HG02588 (cell line): ENCODE results near the gene OSGIN1.

Experiments
- ATAC-seq: cut with Tn5 transposase; IDR thresholded peaks from one replicate; pipeline ENCODE4 v1.9.1; 2021; ENCODE audit warnings: mild to moderate bottlenecking, moderate library complexity; ENCODE audit not compliant: unreplicated experiment

OSGIN1 gene

DNA sequence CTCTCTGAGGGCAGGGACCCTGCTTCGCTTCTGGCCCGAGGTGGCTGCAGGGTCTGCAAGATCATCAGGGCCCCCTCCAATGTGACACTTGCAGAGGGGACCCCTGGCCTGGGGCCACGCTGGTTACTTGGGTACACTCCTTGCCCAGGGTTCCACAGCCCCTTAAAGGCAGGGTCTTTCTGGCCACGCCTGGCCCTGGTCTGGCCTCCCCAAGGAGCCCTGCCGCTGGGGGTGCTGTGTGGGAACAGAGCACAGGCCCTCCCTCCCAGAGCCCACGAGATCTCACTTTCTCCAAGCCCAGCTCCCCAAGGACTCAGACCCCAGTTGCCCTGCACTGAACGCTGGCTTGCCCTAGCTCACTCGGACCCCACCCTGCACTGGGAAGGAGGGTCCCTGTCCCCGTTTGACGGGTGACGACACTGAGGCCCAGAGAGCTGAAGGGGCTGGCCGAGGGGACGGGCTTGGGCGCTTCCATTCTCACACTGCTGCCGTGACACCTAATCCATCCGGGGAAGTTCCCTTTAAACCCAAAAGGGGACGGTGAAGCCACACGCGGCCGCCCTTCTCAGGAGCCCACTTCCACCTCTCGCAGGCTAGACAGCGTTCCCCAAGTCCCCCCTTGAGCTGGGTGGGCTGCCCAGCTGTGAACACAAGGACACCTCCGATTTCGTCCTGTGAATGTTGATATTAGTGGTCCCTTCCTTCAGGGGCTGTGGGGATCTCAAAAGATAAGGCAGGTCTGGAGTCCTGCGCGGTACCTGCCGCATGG lies 26.9 kb upstream of the OSGIN1 start:
- no peak for ATAC-seq

DNA sequence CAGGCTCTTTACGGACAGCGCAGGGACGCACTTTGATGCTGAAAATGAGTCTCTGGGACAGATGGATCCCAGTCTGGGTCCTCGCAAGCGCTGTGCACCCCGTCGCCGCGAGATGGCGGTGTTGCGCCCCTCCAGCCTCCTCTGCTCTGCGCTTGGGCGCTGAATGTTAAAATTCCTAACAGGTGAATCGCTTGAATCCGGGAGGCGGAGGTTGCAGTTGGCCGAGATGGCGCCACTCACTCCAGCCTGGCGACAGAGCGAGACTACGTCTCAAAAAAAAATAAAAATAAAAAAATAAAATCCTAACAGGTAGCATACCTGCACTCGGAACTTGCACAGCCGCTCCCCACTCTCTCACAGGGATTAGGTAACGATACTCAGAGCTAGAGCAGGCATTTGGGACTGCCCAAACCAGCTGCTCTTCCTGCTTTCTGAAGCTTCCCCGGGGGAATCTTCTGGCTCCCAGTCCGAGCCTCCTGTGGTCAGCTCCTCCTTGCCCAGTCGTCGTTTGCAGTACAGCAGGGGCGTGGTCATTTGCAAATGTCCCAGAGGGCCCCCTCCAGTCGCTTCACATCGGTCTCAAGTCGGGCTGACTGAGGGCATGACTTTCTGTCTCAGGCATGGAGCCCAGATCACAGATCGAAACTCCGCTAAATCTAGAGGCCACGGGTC lies 26.2 kb upstream of the OSGIN1 start:
- ATAC-seq = no peak

DNA sequence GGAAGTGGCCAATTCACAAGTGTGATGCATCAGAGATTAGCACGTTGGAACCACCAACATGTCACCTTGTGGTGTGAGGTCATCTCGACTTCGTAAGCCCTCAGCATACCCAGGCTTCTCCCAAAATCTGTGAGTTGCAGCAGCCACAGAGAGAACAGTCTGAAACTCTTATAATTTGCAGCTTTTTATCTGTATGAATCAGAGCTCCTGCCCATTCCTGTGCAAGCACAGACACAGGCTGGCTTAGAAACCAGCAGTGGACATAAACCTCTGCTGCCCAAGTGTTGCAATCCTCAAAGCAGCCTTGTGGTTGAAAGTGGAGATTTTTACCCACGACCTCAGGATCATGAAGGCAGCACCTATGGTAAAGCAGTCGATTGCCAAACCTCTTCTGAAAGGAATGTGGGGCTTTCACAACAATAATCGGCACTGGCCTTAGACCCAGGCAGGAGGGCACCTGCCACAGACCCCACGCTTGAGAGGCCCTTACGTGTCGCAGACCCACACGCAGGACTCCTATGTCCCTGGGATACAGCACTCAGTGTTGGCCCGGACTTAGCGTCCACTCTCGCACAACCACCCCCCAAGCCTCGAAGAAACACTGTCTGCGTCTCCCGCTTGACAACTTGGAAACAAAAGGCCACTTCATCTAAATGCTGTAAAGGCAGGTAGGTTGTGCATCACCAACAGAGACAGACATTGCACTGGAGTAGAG lies 24.5 kb upstream of the OSGIN1 start:
- no peak for ATAC-seq

DNA sequence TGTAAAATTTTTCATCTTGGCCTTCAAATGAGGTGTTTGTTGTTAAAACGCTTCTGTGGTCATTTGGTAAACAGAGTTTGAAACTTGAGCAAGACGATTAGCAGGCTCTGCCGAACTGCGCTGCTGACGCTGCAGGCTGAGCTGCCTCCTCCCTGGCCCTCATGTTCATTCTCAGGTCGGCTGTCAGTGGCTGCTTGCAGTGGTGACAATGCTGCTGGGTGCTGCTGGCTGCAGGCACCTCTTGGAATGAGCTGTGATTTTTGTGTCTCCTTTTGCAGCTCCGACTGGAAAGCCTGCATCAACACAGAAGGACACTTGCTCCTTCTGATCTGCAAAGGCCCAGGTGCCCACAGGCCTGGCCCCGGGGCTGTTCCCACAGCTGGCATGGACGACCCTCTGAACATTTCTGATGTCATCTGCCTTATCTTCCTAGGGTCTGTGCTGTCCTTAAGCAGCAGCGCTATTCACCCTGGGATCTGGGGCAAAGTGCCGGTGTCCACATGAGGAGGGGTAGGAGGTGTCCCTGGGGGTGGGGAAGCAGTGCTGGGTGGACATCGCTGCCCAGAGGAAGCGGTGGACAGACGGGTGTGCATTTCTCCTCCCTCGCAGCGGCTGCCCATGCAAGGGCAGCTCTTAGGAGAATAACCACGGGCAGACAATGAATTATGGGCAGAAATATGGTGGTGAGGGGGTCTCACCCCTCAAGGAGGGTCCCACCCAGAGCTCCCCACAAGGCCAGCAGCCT lies 23.1 kb upstream of the OSGIN1 start:
- no peak for ATAC-seq

DNA sequence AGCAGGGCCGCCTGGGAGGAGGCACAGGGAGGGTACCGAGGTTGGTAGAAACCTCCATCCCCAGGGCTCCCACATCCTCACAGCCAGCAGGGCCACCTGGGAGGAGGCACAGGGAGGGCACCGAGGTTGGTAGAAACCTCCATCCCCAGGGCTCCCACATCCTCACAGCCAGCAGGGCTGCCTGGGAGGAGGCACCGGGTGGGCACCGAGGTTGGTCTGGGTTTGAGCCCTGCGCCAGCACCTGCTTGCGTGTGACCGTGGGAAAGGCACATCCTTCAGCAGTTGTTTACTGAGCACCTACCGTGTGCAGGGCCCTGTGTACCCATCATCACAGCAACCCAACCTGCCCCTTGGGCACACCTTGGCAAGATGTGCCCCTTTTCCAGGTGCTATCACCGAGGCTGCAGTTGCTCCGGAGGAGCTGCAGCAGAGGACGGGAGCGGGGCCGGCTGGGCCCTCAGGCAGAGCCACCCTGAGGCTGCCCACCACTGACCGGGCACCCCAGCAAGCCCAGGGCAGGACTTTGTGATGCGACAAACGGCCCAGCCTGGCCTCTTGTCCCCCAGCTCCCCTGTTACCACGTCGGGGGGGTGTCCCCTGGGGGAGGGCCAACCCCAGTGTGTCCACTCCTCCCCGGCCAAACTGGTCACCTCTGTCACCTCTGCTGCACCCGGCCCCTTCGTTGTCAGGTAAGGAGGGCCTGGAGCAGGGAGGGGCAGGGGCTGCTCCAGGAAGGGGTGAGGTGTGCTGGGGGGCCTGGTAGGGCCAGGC lies 22.1 kb upstream of the OSGIN1 start:
- ATAC-seq = no peak

DNA sequence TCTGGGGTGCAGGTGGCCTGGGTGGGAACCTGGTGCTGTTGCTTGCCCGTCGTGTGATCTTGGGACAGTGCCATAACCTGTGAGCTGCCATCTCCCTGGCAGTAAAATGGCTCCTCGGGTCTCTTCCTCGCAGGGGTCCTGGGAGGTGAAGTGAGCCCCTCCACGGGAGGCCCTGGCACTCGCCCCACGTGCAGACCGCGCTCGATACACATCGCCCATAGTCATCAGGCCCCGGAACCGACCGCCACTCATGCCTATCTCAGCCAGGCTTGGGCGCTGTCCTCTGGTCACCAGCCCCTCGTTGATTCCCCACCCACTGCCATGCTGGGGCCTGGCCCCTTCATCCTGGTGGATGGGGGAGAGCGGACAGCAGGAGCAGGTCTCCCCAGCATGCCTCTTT lies 21.5 kb upstream of the OSGIN1 start:
- ATAC-seq = no peak

DNA sequence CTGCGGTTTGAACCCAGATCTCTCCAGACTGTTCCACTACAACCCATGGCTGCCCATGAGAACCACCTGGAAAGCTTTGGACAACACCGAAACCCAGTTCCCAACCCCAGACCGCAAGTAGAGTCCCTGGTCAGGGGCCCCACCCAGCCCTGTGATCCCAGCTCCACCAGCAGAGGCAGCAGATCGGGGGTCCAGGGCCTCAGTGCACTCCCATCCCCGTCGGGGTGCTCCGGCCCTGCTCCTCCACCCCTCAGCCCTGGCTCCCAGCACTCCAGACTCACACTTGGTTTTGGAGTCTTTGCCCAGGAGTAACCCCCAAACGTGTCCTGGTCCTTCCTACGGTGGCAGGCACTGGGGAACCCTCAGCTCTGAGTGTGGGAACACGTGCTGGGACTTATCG lies 20.7 kb upstream of the OSGIN1 start:
- no peak for ATAC-seq

DNA sequence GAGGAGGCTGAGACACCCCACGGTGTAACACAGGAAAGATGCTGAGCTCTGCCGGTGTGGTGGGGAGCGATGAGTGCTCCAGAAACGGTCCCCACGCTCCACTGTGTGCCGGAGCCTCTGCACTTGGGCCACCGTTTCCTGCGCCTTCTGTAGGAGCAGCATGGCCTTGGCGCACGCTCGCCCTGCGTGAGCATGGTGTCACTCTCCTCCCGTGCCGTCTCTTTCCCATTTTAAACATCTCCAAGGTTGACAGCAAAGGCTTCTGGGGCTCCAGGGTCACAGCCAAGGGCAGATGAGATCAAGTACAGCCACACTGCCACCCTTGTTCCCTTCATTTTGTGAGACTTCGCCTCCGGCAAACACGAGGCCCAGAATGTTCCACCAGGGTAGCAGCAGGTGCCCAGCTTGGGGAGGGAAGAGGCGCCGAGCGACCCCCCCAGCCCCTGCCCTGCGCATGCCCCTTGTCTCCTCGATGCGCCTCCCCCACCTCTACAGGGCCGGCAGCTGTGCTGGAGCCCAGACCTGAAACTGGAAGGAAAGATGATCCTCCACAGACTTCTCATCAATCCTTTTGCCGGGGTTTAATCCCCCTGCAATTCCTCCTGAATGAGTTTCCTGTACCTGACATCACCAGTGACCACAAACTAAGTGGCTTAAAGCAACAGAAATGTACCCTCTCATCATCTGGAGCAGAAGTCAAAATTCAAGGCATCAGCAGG lies 19.9 kb upstream of the OSGIN1 start:
- ATAC-seq = no peak

DNA sequence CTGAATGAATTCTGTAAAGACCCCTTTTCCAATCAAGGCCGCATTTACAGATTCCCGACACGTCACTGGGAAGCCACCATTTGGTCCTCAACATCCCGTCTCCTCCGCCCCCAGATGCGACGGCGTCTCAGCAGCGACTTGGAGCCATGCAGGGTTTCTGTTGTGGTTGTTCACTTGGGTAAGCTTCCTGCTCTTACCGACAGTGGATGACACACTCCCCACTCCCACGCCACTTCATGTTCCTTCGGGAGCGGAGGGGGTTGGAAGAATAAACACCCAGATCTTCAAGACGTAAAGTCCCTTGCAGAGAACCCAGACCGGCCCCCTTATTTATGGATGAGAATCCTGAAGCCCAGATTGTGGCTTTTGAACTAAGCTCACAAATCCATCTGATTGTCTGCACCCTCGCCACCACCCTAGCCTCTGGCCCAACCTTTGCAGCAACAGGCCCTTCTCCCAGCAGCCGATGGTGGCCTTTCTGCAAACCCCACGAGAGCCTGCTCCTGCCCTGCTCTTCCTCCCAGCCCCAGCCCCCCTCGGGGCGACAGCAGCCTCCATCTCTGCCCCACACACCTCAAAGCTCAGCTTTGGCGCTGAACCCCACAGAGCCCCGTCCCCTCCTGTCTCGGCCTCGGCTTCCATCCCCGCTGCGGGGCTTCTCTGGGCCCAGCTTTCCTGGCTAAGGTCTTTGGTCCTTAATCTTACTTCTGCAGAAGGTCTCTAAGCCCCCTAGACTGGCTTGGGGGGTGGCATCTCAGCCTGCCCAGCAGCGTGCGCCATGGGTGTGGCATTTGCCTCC lies 19.0 kb upstream of the OSGIN1 start:
- no peak for ATAC-seq

DNA sequence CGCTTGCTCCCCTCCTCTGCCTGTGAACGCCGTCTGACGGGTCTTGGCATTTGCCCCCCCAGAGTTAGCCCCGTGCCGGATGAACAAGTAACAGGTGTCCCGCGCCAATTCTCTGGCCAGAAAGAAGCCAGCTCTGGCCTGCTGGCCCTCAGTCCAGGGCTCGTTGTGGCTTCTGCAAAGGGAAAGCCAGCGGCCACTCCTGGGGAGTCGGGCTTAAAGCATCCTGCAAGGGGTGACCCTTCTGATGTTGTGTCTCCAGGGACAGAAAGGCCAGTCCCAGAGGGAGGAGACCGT lies 18.4 kb upstream of the OSGIN1 start:
- ATAC-seq = no peak

DNA sequence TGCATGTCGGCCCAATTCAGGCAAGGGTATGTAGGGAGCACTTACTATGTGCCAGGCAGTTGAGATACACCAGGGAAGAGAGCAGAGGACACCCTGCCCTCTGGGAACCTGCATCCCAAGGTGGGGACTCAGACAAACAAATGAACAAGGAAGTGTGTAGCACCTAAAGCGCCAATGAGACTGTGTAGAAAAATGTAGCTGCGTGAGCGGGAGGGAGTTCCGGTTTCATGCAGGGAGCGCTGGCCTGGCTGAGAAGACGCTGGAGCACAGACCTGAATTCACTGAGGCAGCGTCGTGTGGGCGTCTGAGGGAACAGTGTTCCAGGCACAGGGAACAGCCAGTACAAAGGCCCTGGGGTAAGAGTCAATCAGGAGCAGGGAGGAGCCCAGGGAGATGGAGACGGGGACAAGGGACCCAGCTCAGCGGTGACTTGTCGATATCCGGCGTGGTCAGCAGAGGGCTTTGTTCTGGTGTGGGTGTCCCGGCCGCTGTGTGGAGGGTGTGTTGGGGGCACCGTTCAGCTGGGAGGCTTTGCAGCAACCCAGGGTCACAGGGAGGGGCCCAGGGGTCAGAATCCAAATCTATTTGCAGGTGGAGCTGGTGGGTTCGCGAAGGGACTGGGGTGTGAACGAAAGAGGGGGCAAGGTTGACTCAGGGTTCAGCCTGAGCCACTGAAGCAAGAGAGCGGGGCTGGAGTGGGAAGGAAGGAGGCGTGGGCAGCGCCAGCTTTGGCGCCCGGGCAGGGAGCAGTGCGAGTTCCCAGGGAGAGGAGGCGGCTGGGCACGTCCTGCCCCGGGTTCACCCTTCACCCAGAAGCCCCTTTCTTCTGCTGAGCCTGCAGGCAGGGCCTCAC lies 17.8 kb upstream of the OSGIN1 start:
- ATAC-seq = no peak

DNA sequence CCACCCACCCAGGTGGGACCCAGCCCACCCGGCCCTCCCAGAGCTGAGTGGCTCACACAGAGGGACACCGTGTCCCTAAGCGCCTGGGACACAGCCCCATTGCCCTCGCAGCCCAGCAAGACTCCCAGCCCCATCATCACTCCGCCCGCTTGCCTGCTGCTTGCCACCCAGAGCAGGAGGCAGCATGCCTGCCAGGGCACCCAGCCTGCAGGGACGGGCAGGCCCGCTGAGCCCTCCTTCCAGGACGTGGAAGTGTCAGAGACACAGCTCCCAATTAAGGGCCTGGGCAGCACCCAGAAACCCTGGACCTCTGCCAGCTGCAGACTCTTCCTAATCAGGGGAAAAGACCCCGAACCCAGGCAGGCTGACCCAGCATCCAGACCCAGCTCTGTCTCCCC lies 17.2 kb upstream of the OSGIN1 start:
- ATAC-seq = no peak

DNA sequence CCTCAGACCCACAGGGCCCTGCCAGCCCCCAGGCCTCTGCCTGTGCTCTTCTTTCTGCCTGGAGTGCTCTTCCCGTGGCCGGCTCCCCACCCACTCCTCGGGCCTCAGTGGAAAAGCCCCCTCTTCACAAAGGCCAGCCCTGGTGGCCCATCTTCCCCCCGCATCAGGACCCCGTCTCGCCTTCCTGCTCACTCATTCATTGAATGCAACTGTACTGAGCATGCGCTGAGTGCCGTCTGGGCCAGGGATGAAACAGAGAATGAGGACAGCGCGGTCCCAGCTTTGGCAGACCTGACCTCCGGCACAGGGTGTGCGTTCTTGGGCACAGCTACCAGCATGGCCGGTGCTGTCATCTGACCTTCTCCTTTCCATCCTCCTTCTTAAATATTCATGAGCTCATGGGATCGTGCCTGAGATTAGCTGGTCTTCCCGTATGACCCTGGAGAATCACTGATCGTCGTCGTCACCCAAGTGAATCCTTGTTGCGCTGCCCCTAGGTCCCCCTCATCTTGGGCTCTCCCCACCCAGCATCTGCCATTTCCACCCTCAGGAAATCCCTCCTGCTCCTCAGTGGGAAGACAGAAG lies 16.4 kb upstream of the OSGIN1 start:
- no peak for ATAC-seq

DNA sequence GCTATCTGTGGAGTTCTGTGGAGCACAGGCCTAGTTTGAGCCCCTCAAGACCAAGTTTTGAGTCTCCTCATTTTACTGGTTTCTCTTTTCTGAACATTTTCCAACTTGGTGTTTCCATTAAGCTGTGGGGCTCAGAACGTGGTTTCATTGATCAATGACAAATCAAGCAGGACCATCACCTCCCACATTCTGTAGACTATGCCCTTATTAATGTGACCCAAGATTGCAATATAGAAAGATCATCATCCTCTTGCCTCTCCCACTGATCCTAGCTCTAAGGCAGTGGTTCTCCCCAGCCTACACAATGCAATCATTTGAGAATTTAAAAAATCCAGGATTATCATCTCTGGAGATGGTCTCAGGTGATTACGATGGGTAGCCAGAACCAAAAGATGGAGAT lies 15.8 kb upstream of the OSGIN1 start:
- ATAC-seq = no peak

DNA sequence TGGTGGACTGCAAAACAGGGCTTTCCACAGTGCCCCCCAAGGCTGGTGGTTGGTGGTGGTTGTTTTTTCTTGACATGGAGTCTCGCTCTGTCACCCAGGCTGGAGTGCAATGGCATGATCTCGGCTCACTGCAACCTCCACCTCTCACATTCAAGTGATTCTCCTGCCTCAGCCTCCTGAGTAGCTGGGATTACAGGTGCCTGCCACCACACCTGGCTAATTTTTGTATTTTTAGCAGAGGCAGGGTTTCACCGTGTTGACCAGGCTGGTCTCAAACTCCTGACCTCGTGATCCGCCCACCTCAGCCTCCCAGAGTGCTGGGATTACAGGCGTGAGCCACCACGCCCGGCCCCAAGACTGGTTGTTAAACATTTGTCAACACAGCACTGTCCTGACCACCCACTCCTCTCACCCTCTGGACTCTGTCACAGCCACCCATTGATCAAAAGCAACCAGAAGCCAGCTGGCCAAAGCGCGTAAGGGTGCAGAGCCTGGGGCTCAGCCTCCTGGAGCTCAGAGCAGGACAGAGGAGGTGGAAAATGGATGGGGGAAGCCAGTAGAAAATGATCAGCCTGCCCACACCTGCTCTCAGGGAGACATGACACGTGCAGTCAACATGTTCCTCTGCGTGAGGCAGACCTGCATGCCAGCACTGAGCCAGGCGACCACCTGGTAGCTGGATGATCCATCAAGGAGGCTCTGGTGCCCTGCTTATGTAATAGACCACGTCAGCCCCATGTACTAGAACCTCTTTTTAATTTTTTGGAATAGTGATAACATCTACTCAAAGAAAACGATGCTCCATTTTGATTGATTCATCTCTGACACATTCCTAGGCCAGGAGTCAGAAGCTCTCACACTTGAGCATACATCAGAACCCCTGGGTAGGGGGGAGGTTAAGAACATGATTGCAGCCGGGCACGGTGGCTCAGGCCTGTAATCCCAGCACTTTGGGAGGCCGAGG lies 14.8 kb upstream of the OSGIN1 start:
- ATAC-seq = no peak

DNA sequence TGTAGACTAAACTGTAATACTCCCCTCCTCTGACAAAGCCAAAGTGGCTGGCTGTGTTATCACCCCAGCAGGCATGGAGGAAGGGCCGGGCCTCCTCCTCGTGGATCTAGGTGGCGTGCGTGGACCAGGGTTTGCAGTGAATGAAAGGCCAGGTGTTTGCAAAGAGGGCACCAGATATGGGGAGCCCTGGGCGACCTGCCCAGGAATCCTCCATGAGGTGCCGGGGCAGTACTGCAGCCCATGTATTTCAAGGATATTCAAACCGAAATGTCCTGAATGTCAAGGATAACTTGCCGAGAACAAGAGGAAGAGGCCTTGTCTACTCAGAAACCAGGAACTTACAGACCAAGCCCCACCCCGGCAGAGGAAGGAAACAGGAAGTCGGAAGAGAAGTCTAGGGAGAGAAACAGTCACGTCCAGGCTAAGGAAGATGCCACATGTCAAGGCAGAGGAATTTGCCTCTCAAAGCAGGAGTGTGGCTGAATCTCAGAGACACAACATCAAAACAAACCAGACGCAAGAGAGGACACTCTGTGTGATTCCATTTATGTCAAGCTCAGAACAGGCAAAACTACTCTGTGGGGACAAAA lies 13.7 kb upstream of the OSGIN1 start:
- no peak for ATAC-seq

DNA sequence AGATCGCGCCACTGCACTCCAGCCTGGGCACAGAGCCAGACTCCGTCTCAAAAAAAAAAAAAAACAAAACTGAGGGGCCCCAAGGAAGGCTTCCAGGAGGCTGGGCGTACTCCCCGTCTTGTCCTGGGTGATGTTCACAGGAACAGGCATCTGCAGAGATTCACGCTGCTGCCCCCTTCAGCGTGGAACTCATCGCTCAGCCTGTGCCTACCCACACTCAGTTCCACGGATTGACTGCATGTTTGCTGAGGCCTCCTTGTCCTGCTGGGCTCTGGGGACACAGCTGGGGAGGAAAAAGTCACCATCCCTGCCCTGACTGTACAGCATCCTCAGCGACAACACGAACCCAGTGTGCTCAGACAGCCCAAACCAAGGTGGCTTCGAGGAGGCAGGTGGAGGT lies 12.9 kb upstream of the OSGIN1 start:
- no peak for ATAC-seq
